WTC11 (cell line): ENCODE data around the gene RPL19. TPM values are rescaled to one million over a fixed set of nuclear protein-coding genes. Genes with fewer than 3 reads are reported as not detected.

Experiments used
- ATF2 ChIP-seq: sonication (generic); formaldehyde crosslinking; IDR thresholded peaks from 2 replicates; pipeline ENCODE4 v1.8.1; 2022; ENCODE audit warnings: low read depth, missing genetic modification reagents, borderline replicate concordance
- ATF6 ChIP-seq: sonication (generic); formaldehyde crosslinking; IDR thresholded peaks from 2 replicates; pipeline ENCODE4 v1.8.1; 2023; ENCODE audit warnings: mild to moderate bottlenecking, missing genetic modification reagents
- E2F1 ChIP-seq: sonication (generic); formaldehyde crosslinking; IDR thresholded peaks from 2 replicates; pipeline ENCODE4 v1.8.0; 2022; ENCODE audit warnings: mild to moderate bottlenecking, missing genetic modification reagents
- E2F4 ChIP-seq: sonication (generic); formaldehyde crosslinking; IDR thresholded peaks from 2 replicates; pipeline ENCODE4 v1.8.1; 2022; ENCODE audit warnings: low read depth, mild to moderate bottlenecking, moderate library complexity, missing genetic modification reagents, borderline replicate concordance
- ELF4 ChIP-seq: sonication (generic); formaldehyde crosslinking; IDR thresholded peaks from 2 replicates; pipeline ENCODE4 v1.8.1; 2022; ENCODE audit warnings: low read depth, mild to moderate bottlenecking, moderate library complexity, missing genetic modification reagents
- FOXK1 ChIP-seq: sonication (generic); formaldehyde crosslinking; IDR thresholded peaks from 2 replicates; pipeline ENCODE4 v1.8.0; 2022; ENCODE audit warnings: mild to moderate bottlenecking, moderate library complexity, missing genetic modification reagents
- FOXP4 ChIP-seq: sonication (generic); formaldehyde crosslinking; IDR thresholded peaks from 2 replicates; pipeline ENCODE4 v1.8.0; 2022; ENCODE audit warnings: mild to moderate bottlenecking, missing genetic modification reagents
- GTF2I ChIP-seq: fragments of 250-450 bp; sonication (Bioruptor Pico); conservative IDR thresholded peaks from 2 replicates; pipeline ENCODE4 v1.4.0; 2021; ENCODE audit warnings: mild to moderate bottlenecking
- HMGA2 ChIP-seq: fragments of 250-450 bp; sonication (Bioruptor Pico); IDR thresholded peaks from 2 replicates; pipeline ENCODE4 v1.4.0; 2021; ENCODE audit warnings: mild to moderate bottlenecking, moderate library complexity
- IRF2 ChIP-seq: sonication (generic); formaldehyde crosslinking; IDR thresholded peaks from 2 replicates; pipeline ENCODE4 v1.8.0; 2022; ENCODE audit warnings: low read depth, missing genetic modification reagents, borderline replicate concordance
- JAZF1 ChIP-seq: fragments of 250-450 bp; sonication (Bioruptor Pico); IDR thresholded peaks from 2 replicates; pipeline ENCODE4 v1.9.0; 2021; ENCODE audit warnings: moderate library complexity, mild to moderate bottlenecking, inconsistent platforms
- MYBL2 ChIP-seq: sonication (generic); formaldehyde crosslinking; IDR thresholded peaks from 2 replicates; pipeline ENCODE4 v1.8.1; 2023; ENCODE audit warnings: mild to moderate bottlenecking, moderate library complexity, missing genetic modification reagents
- NFE2L1 ChIP-seq: sonication (generic); formaldehyde crosslinking; IDR thresholded peaks from 2 replicates; pipeline ENCODE4 v1.8.1; 2023; ENCODE audit warnings: missing genetic modification reagents
- NR1H2 ChIP-seq: sonication (generic); formaldehyde crosslinking; IDR thresholded peaks from 2 replicates; pipeline ENCODE4 v1.9.0; 2021; ENCODE audit warnings: mild to moderate bottlenecking, moderate library complexity, missing genetic modification reagents
- RELA ChIP-seq: sonication (generic); formaldehyde crosslinking; IDR thresholded peaks from 2 replicates; pipeline ENCODE4 v1.8.1; 2022; ENCODE audit warnings: missing genetic modification reagents, mild to moderate bottlenecking, borderline replicate concordance
- TCF7 ChIP-seq: sonication (generic); formaldehyde crosslinking; IDR thresholded peaks from 2 replicates; pipeline ENCODE4 v1.8.0; 2022; ENCODE audit warnings: mild to moderate bottlenecking, low read depth, missing genetic modification reagents, moderate library complexity
- TP53 ChIP-seq: sonication (generic); formaldehyde crosslinking; IDR thresholded peaks from 2 replicates; pipeline ENCODE4 v1.8.1; 2023; ENCODE audit warnings: mild to moderate bottlenecking, missing genetic modification reagents
- USF2 ChIP-seq: sonication (generic); formaldehyde crosslinking; IDR thresholded peaks from 2 replicates; pipeline ENCODE4 v1.8.1; 2023; ENCODE audit warnings: mild to moderate bottlenecking, missing genetic modification reagents, moderate library complexity
- ZMAT4 ChIP-seq: fragments of 250-450 bp; sonication (Bioruptor Pico); IDR thresholded peaks from 2 replicates; pipeline ENCODE4 v1.9.0; 2021; ENCODE audit warnings: mild to moderate bottlenecking
- ZNF121 ChIP-seq: sonication (generic); formaldehyde crosslinking; IDR thresholded peaks from 2 replicates; pipeline ENCODE4 v1.8.0; 2023; ENCODE audit warnings: missing genetic modification reagents
- ZNF219 ChIP-seq: sonication (generic); formaldehyde crosslinking; IDR thresholded peaks from 2 replicates; pipeline ENCODE4 v1.8.0; 2023; ENCODE audit warnings: missing genetic modification reagents, mild to moderate bottlenecking, borderline replicate concordance
- ZNF396 ChIP-seq: fragments of 250-450 bp; sonication (Bioruptor Pico); IDR thresholded peaks from 2 replicates; pipeline ENCODE4 v1.8.0; 2021; ENCODE audit warnings: mild to moderate bottlenecking, moderate library complexity, borderline replicate concordance
- ZNF425 ChIP-seq: fragments of 250-450 bp; sonication (Bioruptor Pico); conservative IDR thresholded peaks from 2 replicates; pipeline ENCODE4 v1.9.0; 2021; ENCODE audit warnings: mild to moderate bottlenecking
- ZNF671 ChIP-seq: fragments of 250-450 bp; sonication (Bioruptor Pico); IDR thresholded peaks from 2 replicates; pipeline ENCODE4 v1.8.0; 2021; ENCODE audit warnings: mild to moderate bottlenecking
- total RNA-seq: library from RNA; stranded (reverse); gene quantifications from 3 replicates; pipeline ENCODE4 v1.2.3, GENCODE V29; 2021

Gene RPL19
- total RNA-seq, 1 experiment from 2014 or later = 1,970 TPM

- TF ChIP-seq E2F4 (CRISPR knock-in tag) (0 out of 2 replicates have a peak, but pooled peaks have one; percentile 22), FOXP4 (CRISPR knock-in tag) (no peak), ZNF396 (CRISPR knock-in tag) (no peak), ZNF219 (CRISPR knock-in tag) (no peak), ATF2 (no peak), ZNF425 (CRISPR knock-in tag) (no peak), NR1H2 (CRISPR knock-in tag) (no peak), IRF2 (CRISPR knock-in tag) (no peak), USF2 (CRISPR knock-in tag) (no peak), GTF2I (CRISPR knock-in tag) (no peak), E2F1 (CRISPR knock-in tag) (no peak), MYBL2 (CRISPR knock-in tag) (0 out of 2 replicates have a peak, but pooled peaks have one; percentile 12), FOXK1 (CRISPR knock-in tag) (no peak), HMGA2 (no peak), RELA (CRISPR knock-in tag) (no peak), TCF7 (CRISPR knock-in tag) (no peak), TP53 (CRISPR knock-in tag) (no peak), ZNF671 (CRISPR knock-in tag) (no peak), JAZF1 (no peak), ZMAT4 (CRISPR knock-in tag) (no peak), ZNF121 (CRISPR knock-in tag) (no peak), ELF4 (CRISPR knock-in tag) (no peak), NFE2L1 (no peak), ATF6 (CRISPR knock-in tag) (no peak)
Measured at GRCh38 chr17:39225308-39225958, 25.4 kb downstream of the RPL19 start, which contains the start of gene STAC2 (continued).
